Superior temporal gyrus (tissue), 1 donor: ENCODE data around the gene ALLC.
A peak's percentile ranks its signal among the peaks of the same experiment; 100 is the strongest.

Experiments used
- DNase-seq: peaks from one replicate; pipeline ENCODE4 v3.0.0-alpha.2; 2016; ENCODE audit errors: extremely low spot score

ALLC gene

DNA sequence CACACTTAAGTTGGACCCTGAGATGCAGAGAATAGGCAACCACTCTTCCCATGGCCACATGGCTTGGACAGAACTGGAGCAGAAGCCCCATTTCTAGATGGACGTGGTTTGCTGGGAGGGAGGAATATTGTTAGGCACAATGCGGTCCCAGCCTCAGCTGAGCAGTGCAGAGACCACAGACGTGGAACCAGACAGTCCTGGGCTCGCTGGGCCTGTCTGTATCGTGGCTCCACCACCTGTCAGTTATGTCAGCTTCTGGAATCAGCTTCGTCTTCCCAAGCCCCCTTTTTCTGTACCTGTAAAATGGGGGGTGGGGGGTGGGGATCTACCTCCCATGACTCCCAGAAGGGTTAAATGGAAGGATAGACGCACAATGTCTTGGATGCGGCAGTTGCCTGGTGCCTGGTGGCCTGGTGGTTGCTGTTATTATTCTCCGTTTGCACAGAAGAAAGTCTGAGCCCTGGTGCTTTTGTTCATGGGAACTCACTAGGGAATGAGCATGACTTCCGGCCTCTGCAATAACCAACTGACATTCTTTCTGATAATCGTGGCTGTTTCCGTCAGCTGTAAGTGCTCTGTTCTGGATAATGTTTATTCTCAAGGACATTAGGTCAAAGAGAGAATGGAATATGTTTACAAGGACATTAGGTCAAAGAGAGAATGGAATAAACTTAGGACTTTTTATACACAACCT lies 31.7 kb upstream of the ALLC start:
- no peak for DNase-seq

- DNase-seq, result no peak
Measured at GRCh38 chr2:3626812-3627499, 31.0 kb upstream of the ALLC start.

GRCh38 chr2:3627500-3628100 lies 30.4 kb upstream of the ALLC start:
- DNase-seq, result no peak

DNA sequence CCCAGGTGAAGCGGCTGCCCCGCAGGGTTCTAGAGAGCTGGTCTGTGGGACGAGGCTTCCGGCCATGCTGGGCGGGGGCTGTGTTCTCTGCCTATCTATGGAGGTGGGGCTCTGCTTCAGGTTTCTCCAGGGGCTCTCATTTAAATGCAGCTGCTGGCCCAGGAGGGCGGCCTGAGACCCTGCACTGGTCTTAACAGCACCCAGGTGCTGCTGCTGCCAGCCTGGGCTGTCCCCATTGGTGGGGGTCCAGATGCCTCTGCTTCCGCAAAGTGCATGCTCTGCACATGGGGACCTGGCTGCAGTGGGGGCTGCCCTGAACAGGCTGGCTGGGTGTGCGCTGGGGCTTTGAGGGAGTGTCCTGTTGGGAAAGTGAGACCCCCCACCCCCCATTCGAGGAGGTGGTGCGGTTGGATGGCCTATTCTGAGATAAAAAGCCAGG lies 29.7 kb upstream of the ALLC start:
- no peak for DNase-seq

GRCh38 chr2:3628800-3629199 lies 29.2 kb upstream of the ALLC start:
- DNase-seq, result no peak

- no peak for DNase-seq
Measured at GRCh38 chr2:3630631-3631030, 27.4 kb upstream of the ALLC start.

DNA sequence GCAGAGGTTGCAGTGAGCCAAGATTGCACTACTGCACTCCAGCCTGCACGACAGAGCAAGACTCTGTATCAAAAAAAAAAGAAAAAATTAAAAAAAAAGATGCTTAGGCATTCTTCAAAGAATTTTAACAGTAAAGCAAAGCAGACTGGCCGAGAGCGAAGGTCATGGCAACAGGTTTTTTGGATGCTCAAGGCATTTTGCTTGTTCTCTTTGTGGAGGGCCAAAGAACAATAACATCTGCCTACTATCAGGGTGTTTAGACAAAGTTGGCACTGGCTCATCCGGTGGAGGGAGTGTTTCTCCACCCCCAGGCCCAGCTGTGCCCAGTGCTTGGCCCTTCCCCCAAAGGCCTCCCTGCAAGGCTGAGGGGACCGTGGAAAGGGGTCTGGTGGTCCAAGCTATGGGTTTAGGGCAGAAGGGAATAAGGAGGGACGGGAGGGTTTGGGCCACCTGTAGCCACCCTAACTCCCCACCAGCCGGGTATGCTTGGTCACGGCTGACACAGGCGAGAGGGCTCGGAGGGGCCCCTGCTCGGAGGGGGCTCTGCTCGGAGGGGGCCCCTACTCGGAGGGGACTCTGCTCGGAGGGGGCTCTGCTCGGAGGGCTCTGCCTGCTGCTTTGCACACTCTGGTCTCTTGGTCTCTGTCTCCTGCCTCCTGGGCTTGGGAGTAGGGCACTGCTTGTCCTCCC lies 26.7 kb upstream of the ALLC start:
- DNase-seq, result no peak

DNA sequence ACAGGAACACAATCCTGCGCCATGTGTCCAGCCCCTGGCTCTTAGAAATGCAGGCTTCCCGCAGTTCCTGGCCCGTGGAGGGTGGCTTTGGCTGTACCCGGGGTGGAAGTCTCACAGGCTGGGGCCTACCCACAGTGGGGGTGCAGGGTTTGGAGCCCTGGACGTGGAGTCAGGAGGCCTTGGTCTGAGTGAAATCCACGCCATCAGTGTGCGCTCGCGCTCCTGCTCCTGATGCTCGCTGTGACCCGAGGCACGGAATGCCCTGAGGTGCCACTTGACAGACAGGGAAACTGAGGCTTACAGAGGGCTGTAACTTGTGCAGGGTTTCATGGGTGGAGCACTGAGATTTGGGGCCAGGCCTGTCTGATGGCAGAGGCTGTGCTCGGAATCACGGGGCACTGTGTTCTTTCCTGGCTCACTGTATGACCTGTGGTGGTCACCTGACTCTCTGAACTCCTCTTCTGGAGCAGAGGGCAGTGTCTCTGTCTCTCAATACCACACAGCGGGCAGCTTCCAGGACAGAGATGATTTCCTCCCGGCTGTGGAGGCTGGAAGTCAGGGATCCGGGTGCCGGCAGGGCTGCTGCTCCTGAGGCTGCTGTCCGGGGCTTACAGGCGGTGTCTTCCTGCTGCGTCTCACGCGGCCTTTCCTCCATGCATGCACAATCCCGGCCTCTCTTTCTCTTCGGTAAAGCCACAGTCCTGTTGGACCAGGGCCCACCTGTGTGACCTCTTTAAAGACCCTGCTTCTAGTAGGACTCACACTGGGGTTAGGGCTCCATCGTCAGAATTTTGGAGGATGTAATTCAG lies 25.9 kb upstream of the ALLC start:
- no peak for DNase-seq

- no peak for DNase-seq
Measured at GRCh38 chr2:3633089-3633981, 24.7 kb upstream of the ALLC start.

GRCh38 chr2:3633982-3634595 lies 23.9 kb upstream of the ALLC start:
- no peak for DNase-seq

GRCh38 chr2:3634596-3635121 lies 23.3 kb upstream of the ALLC start:
- DNase-seq, result no peak

DNA sequence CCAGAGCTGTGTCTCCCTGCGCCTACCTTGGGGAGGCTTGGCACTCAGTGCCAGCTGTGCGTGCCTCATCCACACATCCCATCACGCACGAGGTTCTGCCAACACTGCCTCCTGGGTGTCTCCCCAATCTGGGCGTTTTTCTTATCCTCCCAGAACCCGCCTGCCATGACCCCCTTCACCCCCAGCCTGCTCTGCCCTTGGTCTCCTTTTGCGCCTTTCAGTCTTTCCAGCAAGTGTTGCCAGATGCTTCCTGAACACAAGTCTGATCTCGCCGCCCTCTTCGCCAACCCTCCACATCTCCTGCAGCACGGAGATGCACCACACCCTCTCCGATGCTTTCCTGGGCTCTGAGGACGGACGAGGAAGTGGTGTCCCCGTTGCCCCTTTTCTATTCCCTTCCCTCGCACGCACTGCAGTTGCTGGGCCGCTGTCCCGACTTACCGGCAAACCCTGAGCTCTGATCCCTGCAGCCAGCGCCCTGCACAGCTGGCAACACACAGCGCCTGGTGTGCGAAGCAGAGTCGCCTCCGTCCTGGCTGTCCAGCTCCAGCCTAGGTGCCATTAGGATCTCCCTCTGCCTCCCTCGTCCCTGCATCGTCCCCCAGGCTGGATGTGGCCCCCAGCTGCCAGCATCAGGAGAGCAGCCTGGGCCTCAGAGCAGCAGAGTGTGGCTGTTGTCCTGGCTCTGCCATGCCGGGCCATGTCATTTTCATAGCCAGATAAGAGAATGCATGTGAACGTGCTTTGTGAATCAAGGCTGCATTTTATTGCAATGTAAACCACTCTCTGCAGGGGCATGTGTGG lies 22.6 kb upstream of the ALLC start:
- no peak for DNase-seq

DNA sequence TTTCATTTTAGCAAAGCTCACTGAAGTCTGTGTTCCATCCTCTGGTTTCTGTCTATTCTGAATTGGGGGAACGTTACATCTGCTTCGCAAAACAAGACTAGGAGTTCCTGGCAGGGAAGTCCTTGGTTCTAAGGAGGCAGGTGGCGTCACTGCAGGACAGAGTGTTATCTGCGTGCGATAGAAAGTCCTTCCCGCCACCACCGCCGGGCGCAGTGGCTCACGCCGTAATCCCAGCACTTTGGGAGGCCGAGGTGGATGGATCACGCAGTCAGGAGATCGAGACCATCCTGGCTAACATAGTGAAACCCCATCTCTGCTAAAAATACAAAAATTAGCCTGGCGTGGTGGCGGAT lies 22.0 kb upstream of the ALLC start:
- DNase-seq, result peak; percentile 35

- no peak for DNase-seq
Measured at GRCh38 chr2:3636586-3637310, 21.3 kb upstream of the ALLC start.

DNA sequence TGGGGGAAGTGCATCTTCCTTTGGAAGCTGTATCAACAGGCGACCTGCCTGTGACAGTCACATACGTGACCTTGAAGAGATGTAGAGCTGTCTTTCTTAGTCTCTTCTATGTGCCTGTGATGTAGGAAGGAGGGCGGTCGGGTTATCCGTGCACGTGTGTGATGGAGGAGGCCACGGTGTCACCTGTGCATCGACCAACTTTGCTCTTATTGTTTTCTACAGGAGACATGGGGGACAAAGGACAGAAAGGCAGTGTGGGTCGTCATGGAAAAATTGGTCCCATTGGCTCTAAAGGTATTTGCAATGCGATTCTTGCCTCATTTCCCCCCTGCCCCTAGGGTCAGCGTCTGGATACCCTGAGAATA lies 20.7 kb upstream of the ALLC start:
- no peak for DNase-seq

DNA sequence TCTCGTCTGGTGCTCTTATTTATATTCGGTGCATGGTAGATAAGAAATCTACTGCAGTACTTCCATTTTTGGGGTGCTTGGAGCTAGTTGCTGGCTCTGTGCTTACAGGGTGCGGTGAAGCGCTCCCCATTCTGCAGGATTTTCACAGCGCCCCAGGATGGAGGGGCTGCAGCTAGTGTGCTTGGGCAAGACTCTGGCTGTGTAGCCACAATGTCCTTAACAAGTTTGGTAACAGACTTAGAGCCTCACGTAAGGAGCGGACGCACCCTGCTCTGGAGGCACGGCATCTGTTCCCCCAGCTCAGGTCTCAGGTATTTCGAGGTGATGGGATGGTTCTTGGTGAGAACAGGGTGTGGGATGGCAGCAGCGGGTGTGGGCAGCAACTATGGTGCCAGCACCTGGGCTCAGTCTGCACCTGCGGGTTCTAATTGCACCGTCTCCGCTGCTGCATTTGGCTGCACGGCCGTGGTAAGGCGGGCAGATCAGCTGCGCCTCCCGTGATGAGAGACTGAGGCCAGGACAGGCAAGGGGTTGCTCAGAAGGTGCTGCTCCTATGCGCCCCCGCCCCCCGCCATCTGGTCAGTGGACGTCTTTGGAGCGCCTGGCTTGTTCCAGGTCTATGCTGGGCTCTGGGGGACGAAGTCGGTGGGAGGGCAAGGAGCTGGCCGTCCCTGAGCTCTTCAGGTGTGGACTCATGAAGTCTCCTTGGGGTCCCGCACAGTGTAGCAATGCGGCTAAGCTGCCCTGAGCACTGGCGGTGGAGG lies 20.1 kb upstream of the ALLC start:
- no peak for DNase-seq

GRCh38 chr2:3638456-3638810 lies 19.6 kb upstream of the ALLC start:
- DNase-seq, result no peak
